ENCODE results near the gene TMEM9.

DNA sequence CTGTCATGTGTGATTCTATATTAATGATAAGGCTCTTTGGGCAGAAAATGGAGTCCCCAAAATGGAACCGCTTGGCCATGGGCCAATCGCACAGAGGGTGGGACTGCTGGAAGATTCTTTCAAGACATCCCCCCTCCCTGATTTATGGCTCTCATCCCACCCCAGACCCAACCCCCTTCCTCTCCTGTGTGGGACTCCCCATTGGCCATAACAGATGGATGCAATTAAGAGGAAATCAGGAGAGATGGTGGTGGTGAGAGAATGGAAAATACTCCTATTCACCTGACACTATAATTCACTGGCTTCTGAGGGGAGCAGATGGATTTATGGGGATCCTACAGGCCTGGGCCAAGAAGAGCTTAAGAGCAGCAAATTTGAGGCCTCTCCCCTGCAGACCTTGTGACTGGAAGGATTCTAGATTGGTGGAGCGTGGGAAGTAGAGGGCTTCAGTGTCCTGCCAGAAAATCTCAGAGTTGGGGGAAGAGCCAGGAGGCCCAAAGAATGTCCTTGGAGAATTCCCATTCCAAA lies 38.1 kb upstream of the TMEM9 start:
- TF ChIP-seq, protein P1, sequence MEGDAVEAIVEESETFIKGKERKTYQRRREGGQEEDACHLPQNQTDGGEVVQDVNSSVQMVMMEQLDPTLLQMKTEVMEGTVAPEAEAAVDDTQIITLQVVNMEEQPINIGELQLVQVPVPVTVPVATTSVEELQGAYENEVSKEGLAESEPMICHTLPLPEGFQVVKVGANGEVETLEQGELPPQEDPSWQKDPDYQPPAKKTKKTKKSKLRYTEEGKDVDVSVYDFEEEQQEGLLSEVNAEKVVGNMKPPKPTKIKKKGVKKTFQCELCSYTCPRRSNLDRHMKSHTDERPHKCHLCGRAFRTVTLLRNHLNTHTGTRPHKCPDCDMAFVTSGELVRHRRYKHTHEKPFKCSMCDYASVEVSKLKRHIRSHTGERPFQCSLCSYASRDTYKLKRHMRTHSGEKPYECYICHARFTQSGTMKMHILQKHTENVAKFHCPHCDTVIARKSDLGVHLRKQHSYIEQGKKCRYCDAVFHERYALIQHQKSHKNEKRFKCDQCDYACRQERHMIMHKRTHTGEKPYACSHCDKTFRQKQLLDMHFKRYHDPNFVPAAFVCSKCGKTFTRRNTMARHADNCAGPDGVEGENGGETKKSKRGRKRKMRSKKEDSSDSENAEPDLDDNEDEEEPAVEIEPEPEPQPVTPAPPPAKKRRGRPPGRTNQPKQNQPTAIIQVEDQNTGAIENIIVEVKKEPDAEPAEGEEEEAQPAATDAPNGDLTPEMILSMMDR (IDR thresholded peaks at IDR 0.05), result no peak
- no peak for TF ChIP-seq EZH2 (IDR thresholded peaks at IDR 0.05)
- no peak for TF ChIP-seq EZH2phosphoT487 (IDR thresholded peaks at IDR 0.05)

Data from neural progenitor cell (in vitro differentiated cells).